GM12878 (cell line): ENCODE data around the gene ACVR1. TPM values are rescaled to one million over a fixed set of nuclear protein-coding genes. Genes with fewer than 3 reads are reported as not detected.

Experiments used
- ATAC-seq: fragments of 200-7000 bp; cut with Tn5 transposase; 3 replicates; pipeline ENCODE4 v1.9.1; 2020; ENCODE audit warnings: mild to moderate bottlenecking, moderate library complexity
- BruUV-seq: library from RNA; stranded (reverse); fragments of 400-500 nt; replicated peaks from 2 replicates; lab custom pipeline; 2021; lab: Mats Ljungman, UMichigan
- CTCF ChIA-PET: fragments of 300-600 bp; sonication (Branson Sonifier 250); formaldehyde crosslinking; extraction: SDS; loops from one replicate; lab custom pipeline; 2021; ENCODE audit warnings: inconsistent platforms; lab: Yijun Ruan, JAX
- POLR2A ChIA-PET: fragments of 350-600 bp; formaldehyde crosslinking; extraction: SDS; loops from one replicate; lab custom pipeline; 2021; ENCODE audit warnings: inconsistent platforms; lab: Charles Lee
- RAD21 ChIA-PET: fragments of 300-600 bp; sonication (Branson Sonifier 250); formaldehyde crosslinking; loops from one replicate; lab custom pipeline; 2023; ENCODE audit warnings: antibody characterized with exemption; ENCODE audit not compliant: unreplicated experiment; lab: Charles Lee
- SMC1A ChIA-PET: fragments of 300-600 bp; sonication (Branson Sonifier 250); formaldehyde crosslinking; loops from one replicate; lab custom pipeline; 2023; ENCODE audit not compliant: unreplicated experiment, uncharacterized antibody; lab: Charles Lee
- DNase-seq: peaks from one replicate; pipeline ENCODE4 v3.0.0-alpha.2; 2011; ENCODE audit warnings: low read depth, low spot score
- FAIRE-seq: peaks from 3 replicates; lab custom pipeline; 2011; peaks lifted over from hg19 to GRCh38; lab: Jason Lieb, UNC
- H2AFZ ChIP-seq: 2 replicates; pipeline ENCODE4 v1.6.0; 2011; ENCODE audit warnings: low read depth, low read length, control low read depth; ENCODE audit not compliant: control insufficient read depth
- H3K27ac ChIP-seq: 2 replicates; pipeline ENCODE4 v1.5.1; 2011; ENCODE audit warnings: control low read depth; ENCODE audit not compliant: control insufficient read depth, insufficient read depth
- H3K27me3 ChIP-seq, 2 experiments: replicated peaks in 1 of 2; 2 replicates each; pipeline versions ENCODE4 v1.6.0 to v1.6.1; 2011; ENCODE audit warnings: low read length in 1 of 2; ENCODE audit not compliant: control insufficient read depth in 2 of 2, insufficient read depth in 2 of 2
- H3K36me3 ChIP-seq, 2 experiments: 2 replicates each; pipeline ENCODE4 v1.5.1; 2011; ENCODE audit warnings: low read length in 1 of 2; ENCODE audit not compliant: control insufficient read depth in 2 of 2, insufficient read depth in 2 of 2
- H3K4me1 ChIP-seq: 2 replicates; pipeline ENCODE4 v1.6.1; 2011; ENCODE audit warnings: mild to moderate bottlenecking, low read length, moderate library complexity, mixed read lengths; ENCODE audit not compliant: control insufficient read depth, insufficient read depth
- H3K4me2 ChIP-seq: 2 replicates; pipeline ENCODE4 v1.6.0; 2011; ENCODE audit warnings: control low read depth; ENCODE audit not compliant: control insufficient read depth, insufficient read depth
- H3K4me3 ChIP-seq: fragments of 200-600 bp; sonication (generic); 2 replicates; pipeline ENCODE4 v1.5.1; 2016
- H3K79me2 ChIP-seq: 2 replicates; pipeline ENCODE4 v1.6.0; 2011; ENCODE audit warnings: low read length; ENCODE audit not compliant: control insufficient read depth, insufficient read depth
- H3K9ac ChIP-seq: 2 replicates; pipeline ENCODE4 v1.8.0; 2011; ENCODE audit warnings: low read length, control low read depth, mixed read lengths; ENCODE audit not compliant: control insufficient read depth, insufficient read depth
- H3K9me3 ChIP-seq: replicated peaks from 3 replicates; pipeline ENCODE4 v1.5.1; 2011; ENCODE audit warnings: mild to moderate bottlenecking, low read length; ENCODE audit not compliant: control insufficient read depth, insufficient read depth
- H4K20me1 ChIP-seq: 2 replicates; pipeline ENCODE4 v1.6.0; 2011; ENCODE audit not compliant: control insufficient read depth, insufficient read depth
- CBX5 ChIP-seq: sonication (generic); IDR thresholded peaks from 2 replicates; pipeline ENCODE4 v1.6.1; 2016; ENCODE audit warnings: low read depth, moderate library complexity, mild to moderate bottlenecking, inconsistent platforms
- CUX1 ChIP-seq: IDR thresholded peaks from 2 replicates; pipeline ENCODE4 v1.6.1; 2012; ENCODE audit warnings: improper control_type of control experiment, low read depth, low read length; ENCODE audit not compliant: insufficient replicate concordance
- IKZF1 ChIP-seq: fragments of 450-650 bp; conservative IDR thresholded peaks from 2 replicates; pipeline ENCODE4 v1.6.1; 2017; ENCODE audit warnings: antibody characterized with exemption, mild to moderate bottlenecking
- IRF4 ChIP-seq: IDR thresholded peaks from 2 replicates; pipeline ENCODE4 v1.6.1; 2011; ENCODE audit warnings: low read depth, low read length
- MYC ChIP-seq: IDR thresholded peaks from 2 replicates; pipeline ENCODE4 v1.6.1; 2011; ENCODE audit warnings: mild to moderate bottlenecking, low read length, moderate library complexity, inconsistent platforms; ENCODE audit not compliant: insufficient read depth, insufficient replicate concordance, insufficient read length, severe bottlenecking
- NFIC ChIP-seq: IDR thresholded peaks from 2 replicates; pipeline ENCODE4 v1.6.1; 2012; ENCODE audit warnings: low read depth, mild to moderate bottlenecking, inconsistent platforms, low read length, moderate library complexity
- POLR2A ChIP-seq: IDR thresholded peaks from 2 replicates; pipeline ENCODE4 v1.6.1; 2011; ENCODE audit warnings: low read depth, mild to moderate bottlenecking, low read length
- POLR2AphosphoS2 ChIP-seq: IDR thresholded peaks from 2 replicates; pipeline ENCODE4 v1.6.1; 2011; ENCODE audit warnings: low read depth, mild to moderate bottlenecking, low read length, improper control_type of control experiment, moderate library complexity
- RAD51 ChIP-seq: fragments of 450-650 bp; IDR thresholded peaks from 2 replicates; pipeline ENCODE4 v1.6.1; 2016; ENCODE audit warnings: moderate library complexity, mild to moderate bottlenecking, inconsistent platforms
- SPI1 ChIP-seq: IDR thresholded peaks from 2 replicates; pipeline ENCODE4 v1.6.1; 2011; ENCODE audit warnings: low read depth, mild to moderate bottlenecking, low read length, moderate library complexity, borderline replicate concordance; ENCODE audit not compliant: insufficient read depth
- TBL1XR1 ChIP-seq: IDR thresholded peaks from 2 replicates; pipeline ENCODE4 v1.6.1; 2012; ENCODE audit warnings: low read depth, low read length, improper control_type of control experiment
- ZBTB4 ChIP-seq: fragments of 450-650 bp; formaldehyde crosslinking; IDR thresholded peaks from 2 replicates; pipeline ENCODE4 v1.4.0; 2022; ENCODE audit warnings: mild to moderate bottlenecking, moderate library complexity
- ZSCAN29 ChIP-seq: fragments of 450-650 bp; IDR thresholded peaks from 2 replicates; pipeline ENCODE4 v1.6.1; 2017; ENCODE audit warnings: mild to moderate bottlenecking, moderate library complexity
- WGBS: methylation state at CpG from one replicate; pipeline ENCODE4 v1.1.6; 2016; ENCODE audit warnings: low lambda C conversion rate; ENCODE audit not compliant: insufficient replicate concordance, insufficient coverage; ENCODE audit errors: missing lambda C conversion rate; 5-methylcytosine and 5-hydroxymethylcytosine counted together
- in situ Hi-C: fragments of 300-500 bp; cut with MboI; formaldehyde crosslinking; loops from 9 replicates; pipeline ENCODE4 v1.14.3; 2018; ENCODE audit warnings: mixed read lengths
- intact Hi-C: fragments of 100-400 bp; cut with micrococcal nuclease; formaldehyde crosslinking; loops from one replicate; pipeline ENCODE4 v1.14.2; 2022; ENCODE audit not compliant: unreplicated experiment
- polyA plus RNA-seq, 11 experiments: library from polyadenylated mRNA; depleted of rRNA in 4 of 11; unstranded in 6 of 11; stranded (reverse) in 5 of 11; fragments of >200 nt; fragmentation: Nextera tagmentation in 4 of 11; fragmentation: Illumina TruSeq in 1 of 11; extraction: Ambion mirVana in 4 of 11; extraction: Trizol in 1 of 11; gene quantifications; 1 replicate in 1 of 11; 2 replicates in 10 of 11; pipeline versions ENCODE4 v1.2.1 to v1.2.3, GENCODE V29; 2011 to 2016; ENCODE audit warnings: inconsistent platforms in 2 of 11, missing spikeins in 2 of 11, low read depth in 1 of 11
- total RNA-seq, 4 experiments: library from RNA; depleted of rRNA in 3 of 4; stranded (reverse); fragments of >200 nt in 3 of 4; fragmentation: Illumina TruSeq in 1 of 4; extraction: Trizol in 1 of 4; gene quantifications; 2 replicates each; pipeline versions ENCODE4 v1.2.1 to v1.2.3, GENCODE V29; 2013 to 2021

Gene ACVR1
- total and polyA plus RNA-seq, 10 of the 15 experiments (the other 5 are each of a cell fraction or from before 2014, with no cell fraction given): 0.06 to 0.24 (median 0.14) TPM; not detected in 4

- Histone ChIP-seq H3K9ac (no peak overlapping the region), H3K9me3 (no peaks in the 10 kb centered on the region), H3K27me3 (no peaks in the 10 kb centered on the region), H3K4me1 (no peaks in the 10 kb centered on the region), H2AFZ (no peak overlapping the region), H4K20me1 (no peaks in the 10 kb centered on the region), H3K4me3 (no peak overlapping the region), H3K79me2 (no peaks in the 10 kb centered on the region), H3K4me2 (no peak overlapping the region), H3K27ac (no peak overlapping the region), H3K36me3 (no peaks in the 10 kb centered on the region)
- ChIA-PET SMC1A (no interaction called here), CTCF (no interaction called here), RAD21 (no interaction called here), POLR2A (no interaction called here)
- TF ChIP-seq CUX1 (no peak), SPI1 (no peak), TBL1XR1 (no peak), NFIC (no peak), MYC (no peak), ZBTB4 (CRISPR knock-in tag) (no peak), RAD51 (no peak), IKZF1 (no peak), ZSCAN29 (no peak), IRF4 (no peak), POLR2AphosphoS2 (no peak), CBX5 (no peak), POLR2A (no peak)
- FAIRE-seq (no peak), DNase-seq (no peak), ATAC-seq (no peak)
- intact Hi-C loops (no loop called here), in situ Hi-C loops (no loop called here)
- WGBS: 95% methylated on average over 1 of the region's 1 CpG
- BruUV-seq: no TSS peak
Measured at GRCh38 chr2:157815421-157815820, 60.7 kb downstream of the ACVR1 start.
